ENCODE data around the gene ZNF670. TPM values are rescaled to one million over a fixed set of nuclear protein-coding genes. Genes with fewer than 3 reads are reported as not detected.

ZNF670 gene
- total and polyA plus RNA-seq, 4 donors: 0.74 to 2.3 (median 1.4) TPM

GRCh38 chr1:247113733-247114271 is 35.2 kb upstream of the ZNF670 start:
- Histone ChIP-seq H3K9me3 (ENCODE audit: control insufficient read depth in 4 of 4, low read length in 3 of 4) (no peaks in the 10 kb centered on the region), H3K36me3 (ENCODE audit: control insufficient read depth in 4 of 4, insufficient read depth in 3 of 4, low read depth in 1 of 4, low read length in 3 of 4) (no peaks in the 10 kb centered on the region), H3K27me3 (ENCODE audit: control insufficient read depth in 4 of 4, insufficient read depth in 4 of 4, low read length in 3 of 4) (no peaks in the 10 kb centered on the region), H3K9ac (ENCODE audit: low read depth in 1 of 2, low read length in 2 of 2) (no peak overlapping the region), H3K4me3 (ENCODE audit: low read depth in 1 of 3, low read length in 3 of 3) (no peak overlapping the region), H3K4me1 (ENCODE audit: control insufficient read depth in 4 of 4, insufficient read depth in 4 of 4, low read length in 3 of 4) (peaks cover 0 to 24% (median 17%) of the 10 kb centered on the region in 4 donors), H3K27ac (ENCODE audit: low read depth in 1 of 2, low read length in 2 of 2) (no peak overlapping the region)
- no peak for TF ChIP-seq JUND (IDR thresholded peaks at IDR 0.05)
- no peak for TF ChIP-seq ZBTB33 (IDR thresholded peaks at IDR 0.05)
- 52% methylated on average over 5 of the region's 5 CpGs for WGBS
- no peak for DNase-seq (ENCODE audit: low spot score)

- 48% methylated on average over 5 of the region's 5 CpGs for WGBS
- Histone ChIP-seq H3K4me3 (ENCODE audit: low read depth in 1 of 3, low read length in 3 of 3) (no peak overlapping the region), H3K4me1 (ENCODE audit: control insufficient read depth in 4 of 4, insufficient read depth in 4 of 4, low read length in 3 of 4) (peaks cover 0 to 24% (median 17%) of the 10 kb centered on the region in 4 donors), H3K27ac (ENCODE audit: low read depth in 1 of 2, low read length in 2 of 2) (peak overlapping the region in 1 of 2 donors; percentile 22), H3K27me3 (ENCODE audit: control insufficient read depth in 4 of 4, insufficient read depth in 4 of 4, low read length in 3 of 4) (no peaks in the 10 kb centered on the region), H3K9ac (ENCODE audit: low read depth in 1 of 2, low read length in 2 of 2) (no peak overlapping the region), H3K36me3 (ENCODE audit: control insufficient read depth in 4 of 4, insufficient read depth in 3 of 4, low read depth in 1 of 4, low read length in 3 of 4) (no peaks in the 10 kb centered on the region), H3K9me3 (ENCODE audit: control insufficient read depth in 4 of 4, low read length in 3 of 4) (no peaks in the 10 kb centered on the region)
- TF ChIP-seq NR2F2 (IDR thresholded peaks at IDR 0.05): no peak
- no peak for TF ChIP-seq HNF4G (IDR thresholded peaks at IDR 0.05)
- TF ChIP-seq MAX (IDR thresholded peaks at IDR 0.05): peak; percentile 55
- no peak for TF ChIP-seq YY1 (IDR thresholded peaks at IDR 0.05)
- peak; percentile 30 for TF ChIP-seq SP1 (IDR thresholded peaks at IDR 0.05)
- TF ChIP-seq GABPA (IDR thresholded peaks at IDR 0.05 in 1 of 2, conservative IDR thresholded peaks at IDR 0.05 in 1 of 2): peak in 1 of 2 donors; percentile 54
- no peak for TF ChIP-seq RXRA (IDR thresholded peaks at IDR 0.05)
- no peak for DNase-seq (ENCODE audit: low spot score)
Measured at GRCh38 chr1:247113094-247113497, 34.5 kb upstream of the ZNF670 start.

- H3K36me3 ChIP-seq (ENCODE audit: control insufficient read depth in 4 of 4, insufficient read depth in 3 of 4, low read depth in 1 of 4, low read length in 3 of 4): no peaks in the 10 kb centered on the region
- WGBS: 53% methylated on average over 9 of the region's 9 CpGs
- no peak overlapping the region for H3K9ac ChIP-seq (ENCODE audit: low read depth in 1 of 2, low read length in 2 of 2)
- H3K4me3 ChIP-seq (ENCODE audit: low read depth in 1 of 3, low read length in 3 of 3): peak overlapping the region in 2 of 3 donors; percentile 72 to 92
- H3K9me3 ChIP-seq (ENCODE audit: control insufficient read depth in 4 of 4, low read length in 3 of 4): no peaks in the 10 kb centered on the region
- H3K4me1 ChIP-seq (ENCODE audit: control insufficient read depth in 4 of 4, insufficient read depth in 4 of 4, low read length in 3 of 4): peaks cover 0 to 24% (median 17%) of the 10 kb centered on the region in 4 donors
- TF ChIP-seq ZBTB33 (IDR thresholded peaks at IDR 0.05) (no peak), TAF1 (conservative IDR thresholded peaks at IDR 0.05) (no peak), HNF4G (IDR thresholded peaks at IDR 0.05) (no peak), RXRA (IDR thresholded peaks at IDR 0.05) (no peak), FOXA2 (IDR thresholded peaks at IDR 0.05) (no peak), GABPA (IDR thresholded peaks at IDR 0.05 in 1 of 2, conservative IDR thresholded peaks at IDR 0.05 in 1 of 2) (no peak), YY1 (IDR thresholded peaks at IDR 0.05) (no peak), CTCF (IDR thresholded peaks at IDR 0.05; ENCODE audit: low read depth, low read length, missing input control) (no peak), NR2F2 (IDR thresholded peaks at IDR 0.05) (no peak), RAD21 (IDR thresholded peaks at IDR 0.05) (no peak)
- DNase-seq (ENCODE audit: low spot score): no peak
- H3K27ac ChIP-seq (ENCODE audit: low read depth in 1 of 2, low read length in 2 of 2): peak overlapping the region in 1 of 2 donors; percentile 22
- no peaks in the 10 kb centered on the region for H3K27me3 ChIP-seq (ENCODE audit: control insufficient read depth in 4 of 4, insufficient read depth in 4 of 4, low read length in 3 of 4)
Measured at GRCh38 chr1:247112479-247112781, 33.8 kb upstream of the ZNF670 start.

All from liver (tissue), 9 donors.